NOMO-1 (cell line): ENCODE results near the gene ZMYND10.

Experiments used
- DNase-seq, 2 experiments: peaks; one replicate each; lab custom pipeline; 2025; ENCODE audit not compliant: unreplicated experiment in 2 of 2; lab: John Stamatoyannopoulos, UW

Gene ZMYND10

GRCh38 chr3:50350213-50350526 lies 4.6 kb upstream of the ZMYND10 start:
- DNase-seq = no peak

GRCh38 chr3:50347187-50347813 lies 1.8 kb upstream of the ZMYND10 start:
- DNase-seq = peak; percentile 27 to 62

- no peak for DNase-seq
Measured at GRCh38 chr3:50345008-50345407, 524 bp downstream of the ZMYND10 start.

- DNase-seq = no peak
Measured at GRCh38 chr3:50342813-50343633, 2.5 kb downstream of the ZMYND10 start.

- no peak for DNase-seq
Measured at GRCh38 chr3:50341996-50342650, 3.4 kb downstream of the ZMYND10 start.

- DNase-seq = no peak
Measured at GRCh38 chr3:50341537-50341936, 4.0 kb downstream of the ZMYND10 start.

- DNase-seq = peak; percentile 95 to 98
Measured at GRCh38 chr3:50340448-50341329, 4.8 kb downstream of the ZMYND10 start, which contains the start of gene RASSF1. RASSF1 (minus strand) TSS chr3:50340836; CDS start chr3:50340805, 31 bp downstream.

- no peak for DNase-seq
Measured at GRCh38 chr3:50340147-50340447, 5.4 kb downstream of the ZMYND10 start.

GRCh38 chr3:50339485-50340146 lies 5.9 kb downstream of the ZMYND10 start:
- no peak for DNase-seq

- DNase-seq = peak; percentile 53 to 66
Measured at GRCh38 chr3:50338965-50339364, 6.6 kb downstream of the ZMYND10 start.

- DNase-seq = peak; percentile 99
Measured at GRCh38 chr3:50337175-50337861, 8.2 kb downstream of the ZMYND10 start.

GRCh38 chr3:50336452-50337174 lies 8.9 kb downstream of the ZMYND10 start:
- DNase-seq = no peak

- no peak for DNase-seq
Measured at GRCh38 chr3:50334339-50335075, 11.0 kb downstream of the ZMYND10 start.

- DNase-seq = no peak
Measured at GRCh38 chr3:50333744-50334328, 11.7 kb downstream of the ZMYND10 start.

- DNase-seq = no peak
Measured at GRCh38 chr3:50331364-50331907, 14.1 kb downstream of the ZMYND10 start.

GRCh38 chr3:50330330-50330729 lies 15.2 kb downstream of the ZMYND10 start:
- no peak for DNase-seq

GRCh38 chr3:50327943-50328691 lies 17.4 kb downstream of the ZMYND10 start, which contains the start of gene TUSC2:
TUSC2 (minus strand) TSS chr3:50328223; CDS start chr3:50328099, 124 bp downstream.
- peak; percentile 94 for DNase-seq
